ENCODE data around the gene EGF.

DNA sequence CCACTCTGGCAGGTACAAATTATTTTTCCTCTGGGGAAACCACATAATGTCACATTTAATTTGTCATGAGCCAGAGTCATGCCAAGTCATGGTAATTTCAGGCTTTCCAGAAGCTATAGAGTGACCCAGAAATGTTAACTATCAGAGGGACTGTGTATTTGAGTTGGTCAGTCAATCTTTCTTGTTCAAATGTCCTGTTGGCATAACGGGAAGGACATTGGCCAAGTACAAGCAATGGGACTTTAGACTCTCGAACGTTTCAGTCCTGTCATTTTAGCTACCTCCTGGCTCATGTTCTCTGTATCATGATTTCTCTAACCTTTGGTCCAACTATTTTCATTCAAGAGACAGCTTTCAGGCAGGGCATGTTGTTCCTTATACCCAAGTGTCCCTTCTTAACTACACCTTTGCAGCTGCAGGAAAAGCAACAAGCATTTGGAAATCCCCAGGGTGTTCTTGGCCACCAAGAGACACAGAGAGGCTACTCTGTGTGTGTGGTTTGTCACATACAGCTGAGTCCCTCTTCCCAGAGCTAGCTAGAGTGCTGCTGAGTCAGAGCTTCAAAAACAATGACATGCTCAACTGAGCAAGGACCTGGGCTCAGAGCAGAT is 142.6 kb downstream of the EGF start:
- TF ChIP-seq ZNF157 (tag by site-specific recombination; IDR thresholded peaks at IDR 0.05) (no peak), REST (tag by site-specific recombination; IDR thresholded peaks at IDR 0.05) (no peak), INSM2 (tag by site-specific recombination; IDR thresholded peaks at IDR 0.05) (no peak), ZNF138 (tag by site-specific recombination; IDR thresholded peaks at IDR 0.05; ENCODE audit: borderline replicate concordance) (no peak), CTCF (tag by site-specific recombination; IDR thresholded peaks at IDR 0.05) (no peak)
